Measurements from ENCODE around the gene BICD1.
"Not testable (repeated sequence)": the region's sequence is repeated elsewhere in the genome, so short reads cannot be mapped to it uniquely, and the experiment has no call there.

BICD1 gene

DNA sequence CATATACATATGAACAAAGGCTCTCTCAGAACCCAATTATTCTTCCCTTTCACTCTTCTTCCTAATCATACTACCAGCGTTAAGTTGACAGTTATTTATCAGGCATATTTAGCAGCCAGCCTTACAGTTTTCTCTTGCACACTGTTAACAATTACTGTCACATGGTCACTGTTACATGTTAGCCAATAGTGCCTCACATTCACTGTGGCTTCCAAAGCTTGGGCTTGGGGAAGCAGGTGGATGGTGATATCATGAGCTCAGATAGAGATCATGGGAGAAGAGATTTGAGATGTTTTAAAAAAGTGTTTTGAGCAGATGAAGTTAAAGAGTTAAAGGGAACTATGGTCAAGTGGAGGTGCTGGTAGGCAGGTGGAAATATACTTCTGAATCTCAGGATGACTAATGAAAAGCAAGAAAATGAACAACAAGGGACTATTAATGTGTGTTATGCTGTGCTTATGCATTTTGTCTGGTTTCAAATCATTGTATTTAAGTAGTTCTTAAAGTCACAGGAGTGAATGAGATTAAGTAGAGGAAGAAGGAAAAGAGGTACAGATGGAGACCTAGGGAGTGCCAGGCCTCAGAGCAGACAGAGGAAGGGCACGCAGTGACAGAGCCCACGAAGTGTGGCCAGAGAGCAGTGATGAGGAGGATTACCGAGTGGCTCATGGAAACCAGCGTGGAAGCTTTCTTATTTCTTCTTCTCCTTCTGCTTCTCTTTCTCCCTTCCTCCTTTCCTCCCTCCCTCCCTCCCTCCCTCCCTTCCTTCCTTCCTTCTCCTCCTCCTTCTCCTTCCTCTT lies 39.6 kb downstream of the BICD1 start:
- DNase-seq = no peak

DNA sequence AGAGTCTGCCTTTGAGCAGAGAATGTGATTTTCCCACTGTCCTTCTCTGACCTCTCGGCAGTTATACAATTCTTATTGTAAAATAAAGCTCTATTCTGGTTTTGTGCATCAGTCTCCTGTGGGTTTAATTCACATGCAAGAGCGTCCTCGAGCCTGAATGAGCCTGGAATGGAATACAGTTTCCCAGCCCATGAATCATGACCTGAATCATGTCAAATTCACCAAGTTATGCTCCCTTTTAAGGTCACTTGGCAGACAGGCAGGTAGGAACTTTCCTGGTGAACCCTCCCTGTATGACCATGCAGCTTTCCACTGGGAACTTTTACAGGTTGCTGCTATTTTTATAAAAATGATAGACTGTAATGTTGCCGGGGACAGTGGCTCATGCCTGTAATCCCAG lies 41.7 kb downstream of the BICD1 start:
- DNase-seq = no peak

- no peak for DNase-seq
Measured at GRCh38 chr12:32149489-32149888, 42.8 kb downstream of the BICD1 start.

GRCh38 chr12:32151086-32151485 lies 44.4 kb downstream of the BICD1 start:
- no peak for DNase-seq

DNA sequence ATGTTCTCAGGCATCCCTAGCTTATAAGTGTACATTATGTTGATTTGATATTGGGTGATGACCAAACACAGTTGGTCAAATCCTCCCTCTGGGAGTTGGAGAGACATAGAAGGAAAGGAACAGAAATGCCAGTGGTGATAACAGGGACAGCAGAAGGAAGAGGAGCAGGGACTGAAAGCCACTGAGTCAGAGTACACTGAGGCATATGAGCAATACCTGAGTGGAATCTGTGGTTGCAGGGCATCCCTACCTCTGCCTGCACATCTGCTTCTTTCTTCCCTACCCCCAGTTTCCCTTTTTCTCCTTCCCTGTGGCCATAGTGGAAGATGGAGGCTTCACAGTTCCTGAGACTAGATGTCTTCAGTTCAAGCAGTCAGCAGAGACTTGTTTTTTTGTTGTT lies 44.9 kb downstream of the BICD1 start:
- no peak for DNase-seq

- DNase-seq = no peak
Measured at GRCh38 chr12:32155041-32155440, 48.4 kb downstream of the BICD1 start.

DNA sequence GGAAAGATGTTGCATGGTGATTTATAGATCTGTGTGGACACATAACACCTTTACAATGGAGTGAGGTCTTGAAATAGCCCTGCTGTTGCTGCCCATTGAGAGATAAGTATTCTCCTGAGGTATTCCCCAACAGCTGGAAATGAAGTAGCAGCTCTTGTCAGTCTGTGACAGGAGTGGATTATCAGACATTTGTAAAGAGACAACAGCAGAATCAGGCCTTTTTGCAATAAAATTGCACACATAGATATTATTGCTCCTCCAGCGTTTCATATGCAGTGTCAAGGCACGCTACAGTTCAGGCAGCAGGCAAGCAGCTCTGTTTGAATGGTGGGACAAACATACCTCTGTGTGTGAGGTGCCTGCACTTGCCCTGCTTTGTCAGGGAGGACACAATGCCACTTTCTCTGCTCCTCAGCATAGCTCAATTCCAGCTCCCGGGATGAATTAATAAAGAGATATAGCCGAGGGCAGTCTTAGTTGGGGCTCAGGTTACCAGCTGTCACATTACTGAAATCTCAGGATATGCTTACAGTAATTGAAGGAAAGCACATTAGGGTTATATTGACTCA lies 49.4 kb downstream of the BICD1 start:
- no peak for DNase-seq

DNA sequence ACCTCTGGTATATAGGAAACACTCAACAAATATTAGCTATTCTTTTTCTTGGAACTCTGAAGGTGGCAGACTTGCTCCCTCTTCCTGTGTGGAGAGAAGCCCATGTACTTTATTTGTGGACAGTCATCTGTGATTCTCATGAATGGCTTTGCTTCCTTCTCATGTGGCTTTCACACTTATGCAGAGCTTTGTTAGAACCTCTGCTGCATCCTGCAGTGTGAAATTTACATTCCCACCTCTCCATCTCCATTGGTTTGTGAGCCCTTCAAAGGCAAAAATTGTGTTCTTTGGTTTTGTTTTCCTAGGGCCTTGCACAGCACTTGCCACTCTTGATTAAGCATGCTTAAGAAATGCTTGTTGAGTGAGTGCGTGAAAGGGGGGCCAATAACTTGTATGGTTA lies 51.9 kb downstream of the BICD1 start:
- DNase-seq = no peak

DNA sequence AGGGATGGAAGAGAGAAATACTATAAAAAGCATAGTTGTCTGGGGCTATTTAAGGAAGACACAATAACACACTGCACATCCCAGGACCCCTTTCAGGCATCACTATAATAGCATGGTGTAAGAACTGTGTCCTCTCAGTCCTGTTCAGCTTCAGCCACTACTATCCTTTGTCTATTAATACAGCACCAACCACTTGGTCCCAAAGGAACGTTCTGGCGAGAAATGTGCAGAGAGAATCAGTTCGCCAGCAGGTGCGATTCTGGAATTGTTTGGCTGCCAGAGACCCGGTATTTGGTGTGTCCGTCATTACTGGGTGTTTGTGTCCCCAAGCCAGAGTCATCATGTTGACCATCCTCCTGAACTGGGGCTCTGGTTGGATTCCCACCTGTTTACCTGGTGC lies 52.7 kb downstream of the BICD1 start:
- DNase-seq = no peak

- no peak for DNase-seq
Measured at GRCh38 chr12:32159925-32160324, 53.3 kb downstream of the BICD1 start.

DNA sequence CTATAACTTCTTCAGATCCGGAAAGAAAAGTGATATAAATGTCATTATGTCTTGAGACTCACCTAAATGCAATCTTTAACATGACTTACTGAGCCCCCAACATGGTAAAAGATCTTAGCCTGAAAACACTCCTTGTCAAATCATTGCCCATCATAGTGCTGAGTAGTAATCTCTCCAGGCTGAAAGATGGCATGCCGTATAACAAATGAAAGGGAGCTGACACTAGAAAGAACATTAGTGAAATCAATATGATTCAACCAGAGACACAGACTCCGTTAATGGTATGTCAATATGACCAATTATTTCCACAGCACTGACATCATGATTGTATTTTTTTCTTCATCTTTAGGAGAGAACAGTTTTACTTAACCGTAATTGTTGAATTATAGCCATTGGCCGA lies 54.4 kb downstream of the BICD1 start:
- no peak for DNase-seq

GRCh38 chr12:32163596-32163995 lies 56.9 kb downstream of the BICD1 start:
- DNase-seq = no peak

- DNase-seq = no peak
Measured at GRCh38 chr12:32166510-32166909, 59.9 kb downstream of the BICD1 start.

DNA sequence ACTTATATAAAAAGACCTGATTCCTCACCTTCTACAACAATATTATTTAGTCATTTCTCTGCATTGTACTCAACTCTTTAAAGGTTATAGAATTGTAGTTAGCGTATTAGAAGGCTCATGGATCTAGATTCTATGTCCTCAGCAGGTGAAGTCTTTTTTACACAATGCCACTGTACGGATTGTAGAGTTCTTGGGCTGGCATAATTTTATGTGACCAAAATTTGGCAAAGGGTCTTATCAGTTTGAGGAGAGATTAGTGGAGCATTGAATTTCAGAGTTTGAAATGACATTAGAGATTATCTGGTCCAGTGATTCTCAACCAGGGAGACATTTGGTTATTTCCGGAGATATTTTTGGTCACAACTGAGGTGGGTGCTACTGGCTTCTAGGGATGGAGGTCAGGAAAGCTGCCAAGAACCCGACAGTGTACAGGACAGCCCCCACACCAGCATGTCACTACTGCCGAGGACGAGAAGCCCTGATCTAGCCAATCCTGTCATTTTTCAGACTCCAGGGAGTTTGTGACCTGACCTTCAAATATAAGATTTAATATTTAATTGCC lies 63.9 kb downstream of the BICD1 start:
- DNase-seq = no peak

DNA sequence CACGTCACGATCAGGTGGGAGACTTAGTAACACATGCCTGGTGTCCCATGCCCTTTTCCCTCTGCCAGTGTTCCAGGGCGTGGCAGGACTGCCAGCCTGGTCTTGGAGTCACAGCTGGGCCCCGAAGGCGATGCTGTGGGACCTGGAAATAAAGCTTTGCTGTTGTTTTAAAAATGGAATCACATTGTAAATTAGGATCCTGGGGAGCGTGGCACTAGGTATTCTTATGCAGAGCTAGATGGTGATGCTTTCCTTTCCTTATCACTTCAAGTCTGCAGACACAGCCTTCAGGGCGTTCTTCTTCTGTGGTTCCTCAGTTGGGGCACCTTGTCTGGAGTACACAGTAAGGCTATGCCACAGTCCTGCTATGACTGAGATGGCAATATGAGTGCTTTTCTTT lies 64.6 kb downstream of the BICD1 start:
- DNase-seq = no peak

- no peak for DNase-seq
Measured at GRCh38 chr12:32176606-32177005, 70.0 kb downstream of the BICD1 start.

GRCh38 chr12:32178341-32179010 lies 71.8 kb downstream of the BICD1 start:
- DNase-seq = no peak

DNA sequence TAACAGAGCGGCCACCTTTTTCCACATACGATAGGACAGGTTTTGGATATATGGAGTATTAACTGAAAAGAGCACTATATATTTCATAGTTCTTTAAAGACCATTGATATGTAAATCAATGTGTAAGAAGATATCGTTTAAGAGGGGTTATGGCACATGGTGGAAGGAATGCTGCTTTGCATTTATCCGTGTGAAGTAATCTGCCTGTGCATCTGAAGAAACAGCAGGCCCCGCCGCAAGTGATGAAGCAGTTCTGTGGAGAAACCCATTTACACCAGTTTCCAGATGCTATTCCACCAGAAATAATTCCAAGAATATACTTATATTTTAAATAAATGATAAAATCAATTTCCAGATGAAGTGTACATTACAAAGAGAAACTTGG lies 72.4 kb downstream of the BICD1 start:
- no peak for DNase-seq

- no peak for DNase-seq
Measured at GRCh38 chr12:32181498-32182175, 75.0 kb downstream of the BICD1 start.

- no peak for DNase-seq
Measured at GRCh38 chr12:32183650-32184049, 77.0 kb downstream of the BICD1 start.

DNA sequence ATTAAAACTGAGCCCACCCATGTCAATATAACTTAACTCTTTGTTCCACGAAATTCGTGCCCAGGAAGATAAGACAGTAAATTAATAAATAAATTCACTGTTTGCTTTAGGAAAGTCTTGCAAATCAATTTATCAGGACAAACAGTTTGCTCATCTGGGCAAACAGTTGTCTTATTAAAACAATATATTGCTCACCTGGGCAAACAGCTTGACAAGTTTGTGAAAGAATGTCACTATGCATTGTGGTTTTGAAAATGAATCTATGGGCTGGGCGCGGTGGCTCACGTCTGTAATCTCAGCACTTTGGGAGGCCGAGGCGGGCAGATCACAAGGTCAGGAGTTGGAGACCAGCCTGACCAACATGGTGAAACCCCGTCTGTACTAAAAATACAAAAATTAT lies 80.5 kb downstream of the BICD1 start:
- not testable (repeated sequence) for DNase-seq

- DNase-seq = no peak
Measured at GRCh38 chr12:32191445-32191844, 84.8 kb downstream of the BICD1 start.

Measured in cortex of kidney (tissue), 1 donor.